Fibroblast of lung (primary cell): ENCODE data around the gene TFG.

ENCODE experiments used
- EZH2 ChIP-seq: IDR thresholded peaks from 2 replicates; pipeline ENCODE4 v1.5.1; 2012; ENCODE audit warnings: low read length, control low read depth, mild to moderate bottlenecking; ENCODE audit errors: missing control alignments
- TF ChIP-seq, protein P1 (sequence below), 2 donors: IDR thresholded peaks in 1 of 2; conservative IDR thresholded peaks in 1 of 2; 1 replicate in 1 of 2; 2 replicates in 1 of 2; pipeline ENCODE4 v1.5.1; 2011 to 2012; ENCODE audit warnings: low read length in 2 of 2, control low read depth in 1 of 2, inconsistent platforms in 1 of 2, low read depth in 1 of 2, mild to moderate bottlenecking in 1 of 2

DNA sequence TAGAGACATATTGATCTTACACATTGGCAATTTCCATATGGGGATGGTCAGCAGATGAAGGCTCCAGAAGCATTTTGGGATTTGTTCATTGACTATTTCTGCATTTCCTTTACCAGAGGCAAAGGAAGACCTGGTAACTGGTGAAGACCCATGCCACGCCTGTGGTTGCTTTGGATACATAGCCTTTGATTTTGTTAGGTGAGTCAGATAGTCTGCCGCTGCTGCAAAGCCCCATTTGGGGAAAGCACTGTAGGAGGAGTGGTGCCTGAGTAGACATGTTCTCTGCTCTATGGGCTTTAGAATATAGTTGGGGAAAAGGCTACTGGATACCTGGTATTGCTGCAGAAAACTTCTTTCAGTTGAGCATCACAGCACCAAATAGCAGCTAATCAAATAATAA lies 56.8 kb downstream of the TFG start:
- TF ChIP-seq, protein P1, sequence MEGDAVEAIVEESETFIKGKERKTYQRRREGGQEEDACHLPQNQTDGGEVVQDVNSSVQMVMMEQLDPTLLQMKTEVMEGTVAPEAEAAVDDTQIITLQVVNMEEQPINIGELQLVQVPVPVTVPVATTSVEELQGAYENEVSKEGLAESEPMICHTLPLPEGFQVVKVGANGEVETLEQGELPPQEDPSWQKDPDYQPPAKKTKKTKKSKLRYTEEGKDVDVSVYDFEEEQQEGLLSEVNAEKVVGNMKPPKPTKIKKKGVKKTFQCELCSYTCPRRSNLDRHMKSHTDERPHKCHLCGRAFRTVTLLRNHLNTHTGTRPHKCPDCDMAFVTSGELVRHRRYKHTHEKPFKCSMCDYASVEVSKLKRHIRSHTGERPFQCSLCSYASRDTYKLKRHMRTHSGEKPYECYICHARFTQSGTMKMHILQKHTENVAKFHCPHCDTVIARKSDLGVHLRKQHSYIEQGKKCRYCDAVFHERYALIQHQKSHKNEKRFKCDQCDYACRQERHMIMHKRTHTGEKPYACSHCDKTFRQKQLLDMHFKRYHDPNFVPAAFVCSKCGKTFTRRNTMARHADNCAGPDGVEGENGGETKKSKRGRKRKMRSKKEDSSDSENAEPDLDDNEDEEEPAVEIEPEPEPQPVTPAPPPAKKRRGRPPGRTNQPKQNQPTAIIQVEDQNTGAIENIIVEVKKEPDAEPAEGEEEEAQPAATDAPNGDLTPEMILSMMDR (conservative IDR thresholded peaks at IDR 0.05 in 1 of 2, IDR thresholded peaks at IDR 0.05 in 1 of 2; ENCODE audit: low read depth in 1 of 2, low read length in 2 of 2), result no peak
- TF ChIP-seq EZH2, result no peak
